Left lung (tissue), 10 donors: ENCODE results near the gene SENP8. TPM values are rescaled to one million over a fixed set of nuclear protein-coding genes. Genes with fewer than 3 reads are reported as not detected.

Experiments
- ATAC-seq: fragments of 200-7000 bp; cut with Tn5 transposase; one replicate; pipeline ENCODE4 v1.9.1; 2020; ENCODE audit warnings: moderate library complexity
- DNase-seq, 4 donors: peaks; one replicate each; pipeline ENCODE4 v3.0.0-alpha.2; 2013 to 2020
- H3K27ac ChIP-seq, 2 donors: fragments of 200-600 bp; sonication (generic) in 1 of 2; one replicate each; pipeline versions ENCODE4 v1.5.0 to v1.8.0; 2020 to 2021
- H3K27me3 ChIP-seq, 2 donors: fragments of 200-600 bp; sonication (generic) in 1 of 2; one replicate each; pipeline versions ENCODE4 v1.5.0 to v1.8.0; 2020 to 2021
- H3K36me3 ChIP-seq, 2 donors: fragments of 200-600 bp; sonication (generic) in 1 of 2; one replicate each; pipeline versions ENCODE4 v1.5.0 to v1.8.0; 2020 to 2021
- H3K4me1 ChIP-seq, 2 donors: fragments of 200-600 bp; one replicate each; pipeline ENCODE4 v1.8.0; 2021
- H3K4me3 ChIP-seq, 2 donors: fragments of 200-600 bp; sonication (generic) in 1 of 2; one replicate each; pipeline versions ENCODE4 v1.5.0 to v1.8.0; 2020 to 2021; ENCODE audit warnings: mild to moderate bottlenecking in 1 of 2
- H3K9me3 ChIP-seq, 2 donors: fragments of 200-600 bp; sonication (generic) in 1 of 2; one replicate each; pipeline versions ENCODE4 v1.5.0 to v1.8.0; 2020 to 2021
- CTCF ChIP-seq, 2 donors: fragments of 200-600 bp; sonication (generic) in 1 of 2; IDR thresholded peaks; one replicate each; pipeline versions ENCODE4 v1.5.0 to v1.8.0; 2021; ENCODE audit warnings: antibody characterized with exemption in 2 of 2
- intact Hi-C, 2 donors: fragments of 100-400 bp; cut with DNase I; formaldehyde crosslinking; loops; one replicate each; pipeline versions ENCODE4 v1.11.2 to v1.14.2; 2022
- polyA plus RNA-seq, 6 donors: library from polyadenylated mRNA; unstranded; fragments of 120-200 nt; gene quantifications; one replicate each; pipeline ENCODE4 v1.2.1, GENCODE V29; 2013; ENCODE audit not compliant: insufficient read length in 6 of 6
- total RNA-seq, 2 donors: library from RNA; stranded (reverse); fragmentation: NEBNext Ultra II Directional; extraction: Animal tissue kit (Norgen Biotek cat#: 25700); gene quantifications; one replicate each; pipeline ENCODE4 v1.2.1, GENCODE V29; 2021
- donor health status: DM: no; HTN: yes; CAD: no.
- donor health status: DM: no; HTN: no; CAD: no.

SENP8 gene
- total and polyA plus RNA-seq, 8 donors = 3.1 to 4.9 (median 4.2) TPM

GRCh38 chr15:72161361-72162132 is 43.3 kb downstream of the SENP8 start:
- H3K27me3 ChIP-seq = no peaks in the 10 kb centered on the region
- DNase-seq = peak in 3 of 4 donors; percentile 31 to 74 (median 66)
- no peak overlapping the region for H3K4me3 ChIP-seq
- TF ChIP-seq CTCF (IDR thresholded peaks at IDR 0.05) = no peak
- intact Hi-C loops = no loop called here
- peak; percentile 72 for ATAC-seq
- no peaks in the 10 kb centered on the region for H3K36me3 ChIP-seq
- peaks cover 5 to 7% of the 10 kb centered on the region in 2 donors for H3K4me1 ChIP-seq
- no peaks in the 10 kb centered on the region for H3K9me3 ChIP-seq
- H3K27ac ChIP-seq = no peak overlapping the region

GRCh38 chr15:72162569-72162968 is 44.4 kb downstream of the SENP8 start:
- Histone ChIP-seq H3K27ac (no peak overlapping the region), H3K9me3 (no peaks in the 10 kb centered on the region), H3K4me3 (no peak overlapping the region), H3K36me3 (no peaks in the 10 kb centered on the region), H3K27me3 (no peaks in the 10 kb centered on the region), H3K4me1 (peaks cover under 1 to 5% of the 10 kb centered on the region in 2 donors)
- intact Hi-C loops = no loop called here
- ATAC-seq = no peak
- DNase-seq = no peak
- no peak for TF ChIP-seq CTCF (IDR thresholded peaks at IDR 0.05)

DNA sequence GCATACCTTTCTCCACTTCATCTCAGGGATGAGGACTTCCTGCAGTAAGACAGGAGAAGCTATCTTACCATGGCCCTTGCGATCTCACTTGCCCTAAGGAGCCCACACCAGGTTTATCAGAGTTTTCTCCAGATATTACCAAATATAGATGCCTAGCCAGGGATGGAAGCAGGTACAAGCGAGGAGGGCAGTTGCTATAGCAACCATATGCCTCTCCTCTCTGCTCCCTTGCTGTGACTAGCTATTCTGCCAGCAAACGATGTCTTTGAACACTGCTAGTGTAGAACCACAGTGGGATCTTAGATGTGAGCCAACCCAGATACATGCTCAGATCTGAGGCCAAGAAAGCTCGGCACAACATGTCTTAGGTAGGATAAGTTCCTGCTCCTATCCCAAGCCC is 45.5 kb downstream of the SENP8 start:
- H3K36me3 ChIP-seq = no peaks in the 10 kb centered on the region
- intact Hi-C loops = no loop called here
- H3K27ac ChIP-seq = no peak overlapping the region
- TF ChIP-seq CTCF (IDR thresholded peaks at IDR 0.05) = no peak
- no peak overlapping the region for H3K4me3 ChIP-seq
- H3K27me3 ChIP-seq = no peaks in the 10 kb centered on the region
- DNase-seq = no peak
- no peaks in the 10 kb centered on the region for H3K9me3 ChIP-seq
- H3K4me1 ChIP-seq = peaks cover 8 to 13% of the 10 kb centered on the region in 2 donors
- no peak for ATAC-seq

GRCh38 chr15:72166716-72167417 is 48.7 kb downstream of the SENP8 start:
- intact Hi-C loops = no loop called here
- TF ChIP-seq CTCF (IDR thresholded peaks at IDR 0.05) = no peak

GRCh38 chr15:72167445-72167844 is 49.2 kb downstream of the SENP8 start:
- intact Hi-C loops = no loop called here
- Histone ChIP-seq H3K4me3 (no peak overlapping the region), H3K9me3 (no peaks in the 10 kb centered on the region), H3K36me3 (no peaks in the 10 kb centered on the region), H3K4me1 (peaks cover 8% of the 10 kb centered on the region in 2 donors), H3K27me3 (no peaks in the 10 kb centered on the region), H3K27ac (no peak overlapping the region)
- TF ChIP-seq CTCF (IDR thresholded peaks at IDR 0.05) = no peak
- DNase-seq = no peak
- ATAC-seq = no peak

More at GRCh38 chr15:72166716-72167417, 48.7 kb downstream of the SENP8 start:
- Histone ChIP-seq H3K27me3 (no peaks in the 10 kb centered on the region), H3K27ac (no peak overlapping the region), H3K36me3 (no peaks in the 10 kb centered on the region), H3K4me1 (peaks cover 8 to 9% of the 10 kb centered on the region in 2 donors), H3K4me3 (no peak overlapping the region), H3K9me3 (no peaks in the 10 kb centered on the region)
- ATAC-seq (no peak), DNase-seq (no peak)
